ENCODE data around the gene AP1M1. TPM values are rescaled to one million over a fixed set of nuclear protein-coding genes. Genes with fewer than 3 reads are reported as not detected.

The AP1M1 gene
- total RNA-seq, 4 donors from 2014 or later = 39.3 to 64.6 (median 46.8) TPM

DNA sequence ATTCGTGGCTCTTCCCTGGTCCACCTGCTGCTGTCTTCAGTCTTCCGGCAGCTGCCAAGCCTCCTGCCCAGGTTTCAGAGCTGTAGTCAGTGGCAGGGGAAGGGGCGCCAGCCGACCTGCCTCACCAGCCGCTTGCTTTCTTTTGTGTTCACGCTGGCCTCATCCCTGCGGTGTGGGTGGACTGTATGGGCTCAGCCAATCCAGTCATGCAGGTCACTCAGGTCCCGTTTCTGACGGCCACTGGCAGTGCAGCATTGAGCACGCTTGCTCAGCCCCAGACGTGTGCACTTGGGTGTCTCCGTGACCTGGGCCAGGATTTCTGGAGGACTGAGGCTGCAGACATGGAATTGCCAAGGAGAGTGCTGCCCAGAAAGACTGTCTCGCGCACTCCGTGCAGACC, 26.0 kb downstream of the AP1M1 start:
- intact Hi-C loops (cut with DNase I) = no loop called here
- H3K36me3 ChIP-seq = peaks cover 27 to 100% (median 30%) of the 10 kb centered on the region in 3 donors
- peaks cover 6 to 37% (median 28%) of the 10 kb centered on the region in 3 donors for H3K9me3 ChIP-seq
- H3K4me3 ChIP-seq = no peak overlapping the region
- H3K27me3 ChIP-seq = no peaks in the 10 kb centered on the region
- no peak for TF ChIP-seq POLR2A (IDR thresholded peaks at IDR 0.05)
- TF ChIP-seq, protein P1, sequence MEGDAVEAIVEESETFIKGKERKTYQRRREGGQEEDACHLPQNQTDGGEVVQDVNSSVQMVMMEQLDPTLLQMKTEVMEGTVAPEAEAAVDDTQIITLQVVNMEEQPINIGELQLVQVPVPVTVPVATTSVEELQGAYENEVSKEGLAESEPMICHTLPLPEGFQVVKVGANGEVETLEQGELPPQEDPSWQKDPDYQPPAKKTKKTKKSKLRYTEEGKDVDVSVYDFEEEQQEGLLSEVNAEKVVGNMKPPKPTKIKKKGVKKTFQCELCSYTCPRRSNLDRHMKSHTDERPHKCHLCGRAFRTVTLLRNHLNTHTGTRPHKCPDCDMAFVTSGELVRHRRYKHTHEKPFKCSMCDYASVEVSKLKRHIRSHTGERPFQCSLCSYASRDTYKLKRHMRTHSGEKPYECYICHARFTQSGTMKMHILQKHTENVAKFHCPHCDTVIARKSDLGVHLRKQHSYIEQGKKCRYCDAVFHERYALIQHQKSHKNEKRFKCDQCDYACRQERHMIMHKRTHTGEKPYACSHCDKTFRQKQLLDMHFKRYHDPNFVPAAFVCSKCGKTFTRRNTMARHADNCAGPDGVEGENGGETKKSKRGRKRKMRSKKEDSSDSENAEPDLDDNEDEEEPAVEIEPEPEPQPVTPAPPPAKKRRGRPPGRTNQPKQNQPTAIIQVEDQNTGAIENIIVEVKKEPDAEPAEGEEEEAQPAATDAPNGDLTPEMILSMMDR (IDR thresholded peaks at IDR 0.05) = no peak
- WGBS, 2 donors = 86 to 89% methylated on average over 8 to 12 of the region's 15 CpGs
- H3K27ac ChIP-seq = no peak overlapping the region
- no peak for DNase-seq
- no peaks in the 10 kb centered on the region for H3K4me1 ChIP-seq

DNA sequence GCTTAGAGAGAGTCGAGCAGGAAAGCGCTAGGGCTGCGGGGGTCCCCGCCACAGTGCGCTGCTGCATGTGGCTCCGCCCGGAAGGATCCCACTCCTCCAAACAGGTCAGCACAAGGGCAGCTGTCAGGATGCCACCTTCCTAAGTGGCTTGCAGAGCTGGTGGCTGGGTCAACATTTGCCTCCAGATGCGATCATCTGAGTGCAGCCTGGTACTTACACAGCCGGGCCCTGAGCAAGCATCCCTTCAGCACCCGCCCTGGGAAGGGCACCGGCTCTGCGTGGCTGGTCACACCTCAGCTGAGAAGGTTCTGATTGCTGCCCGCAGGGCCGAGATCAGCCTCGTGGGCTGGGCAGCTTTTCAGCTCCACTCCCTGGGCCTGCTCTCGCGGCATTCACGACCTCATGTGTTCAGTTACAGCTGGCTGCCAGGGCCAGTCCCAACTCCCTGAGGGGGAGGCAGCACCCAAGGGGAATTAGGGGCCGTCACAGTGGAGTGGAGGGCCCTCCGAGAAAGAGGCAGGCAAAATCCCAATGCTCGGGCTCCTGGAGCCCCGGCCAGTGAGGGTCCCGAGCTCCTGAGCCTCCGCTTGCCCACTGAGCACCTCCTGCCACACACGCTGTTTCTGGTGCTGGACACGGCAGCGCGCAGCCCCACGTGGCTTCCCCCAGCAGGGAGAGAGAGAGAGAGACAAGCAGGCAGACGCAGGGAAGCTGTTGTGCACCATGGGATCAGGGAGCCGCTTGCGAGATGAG, 26.8 kb downstream of the AP1M1 start:
- H3K4me3 ChIP-seq = no peak overlapping the region
- H3K27me3 ChIP-seq = no peaks in the 10 kb centered on the region
- no peaks in the 10 kb centered on the region for H3K4me1 ChIP-seq
- H3K9me3 ChIP-seq = peaks cover 6 to 32% (median 28%) of the 10 kb centered on the region in 3 donors
- intact Hi-C loops (cut with DNase I) = no loop called here
- no peak for DNase-seq
- no peak overlapping the region for H3K27ac ChIP-seq
- H3K36me3 ChIP-seq = peaks cover 34 to 100% (median 36%) of the 10 kb centered on the region in 3 donors
- 93 to 95% methylated on average over 6 of the region's 32 CpGs for WGBS, 2 donors
- TF ChIP-seq POLR2A (IDR thresholded peaks at IDR 0.05) = no peak
- TF ChIP-seq, protein P1 (IDR thresholded peaks at IDR 0.05) = no peak

DNA sequence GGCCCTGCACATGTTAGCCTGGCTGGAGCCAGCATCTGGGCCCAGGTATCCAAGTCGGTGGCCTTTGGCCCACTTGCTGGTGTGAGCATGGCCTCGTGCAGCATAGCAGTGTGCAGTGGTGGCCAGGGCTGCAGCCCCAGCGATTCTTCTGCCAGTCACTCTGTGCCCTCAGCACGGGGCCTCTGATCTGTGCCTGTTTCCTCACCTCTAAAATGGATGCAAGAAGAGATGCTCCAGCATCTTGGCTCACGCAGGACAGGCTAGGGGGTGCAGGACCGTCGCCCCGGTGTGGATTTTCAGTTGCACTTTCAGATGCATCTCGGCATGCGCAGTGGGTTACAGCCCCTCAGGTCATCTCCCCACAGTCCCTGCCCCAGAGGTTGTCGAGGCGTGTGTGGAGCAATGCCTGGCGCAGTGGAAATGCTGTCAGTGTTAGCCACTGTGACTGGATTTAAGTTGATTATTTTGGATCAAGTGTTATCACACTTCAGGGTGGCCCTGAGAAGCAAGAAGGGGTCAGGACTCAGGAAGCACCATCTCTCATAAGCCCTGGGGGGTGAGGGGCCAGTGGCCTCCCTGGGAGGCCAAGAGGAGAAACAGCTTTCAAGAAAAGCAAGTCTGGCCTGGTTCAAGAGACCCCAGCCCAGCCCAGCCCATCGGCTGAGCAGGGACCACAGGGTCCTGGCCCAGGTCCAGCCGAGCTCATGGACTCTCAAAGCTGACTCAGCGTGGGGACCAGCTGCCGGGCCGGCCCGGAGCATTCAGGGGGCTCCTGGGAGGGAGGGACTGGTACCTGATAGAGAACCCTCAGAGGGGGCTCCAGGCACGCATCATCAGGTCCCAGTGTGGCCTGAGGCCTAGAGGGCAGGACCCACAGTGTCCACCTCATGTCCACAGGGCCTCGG, 27.8 kb downstream of the AP1M1 start:
- TF ChIP-seq, protein P1 (IDR thresholded peaks at IDR 0.05) = no peak
- peaks cover under 1 to 21% (median 17%) of the 10 kb centered on the region in 3 donors for H3K9me3 ChIP-seq
- 94 to 100% methylated on average over 2 to 15 of the region's 21 CpGs for WGBS, 2 donors
- H3K27me3 ChIP-seq = no peaks in the 10 kb centered on the region
- no peak overlapping the region for H3K27ac ChIP-seq
- peaks cover 34 to 100% (median 41%) of the 10 kb centered on the region in 3 donors for H3K36me3 ChIP-seq
- H3K4me3 ChIP-seq = no peak overlapping the region
- H3K4me1 ChIP-seq = no peaks in the 10 kb centered on the region
- no peak for DNase-seq
- intact Hi-C loops (cut with DNase I) = no loop called here

DNA sequence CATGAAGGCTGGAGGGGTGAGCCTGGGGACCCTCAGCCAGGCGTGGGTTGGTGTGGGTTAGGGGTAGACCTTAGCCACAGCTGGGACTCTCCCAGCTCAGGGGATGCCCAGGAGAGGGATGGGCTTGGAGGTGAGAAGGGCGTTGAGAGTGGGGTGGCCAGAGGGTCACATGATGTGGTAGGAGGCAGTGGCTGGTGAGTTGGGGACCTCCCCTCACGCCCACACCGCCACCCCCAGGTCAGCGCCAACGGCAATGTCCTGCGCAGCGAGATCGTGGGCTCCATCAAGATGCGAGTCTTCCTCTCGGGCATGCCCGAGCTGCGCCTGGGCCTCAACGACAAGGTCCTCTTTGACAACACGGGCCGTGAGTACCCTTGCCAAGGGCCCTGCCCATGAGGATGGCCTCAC, 28.5 kb downstream of the AP1M1 start:
- Histone ChIP-seq H3K27ac (no peak overlapping the region), H3K4me3 (no peak overlapping the region), H3K27me3 (no peaks in the 10 kb centered on the region), H3K9me3 (peaks cover 0 to 15% (median 10%) of the 10 kb centered on the region in 3 donors), H3K36me3 (peaks cover 34 to 100% (median 41%) of the 10 kb centered on the region in 3 donors), H3K4me1 (no peaks in the 10 kb centered on the region)
- no peak for TF ChIP-seq POLR2A (IDR thresholded peaks at IDR 0.05)
- TF ChIP-seq, protein P1 (IDR thresholded peaks at IDR 0.05) = no peak
- no peak for DNase-seq
- WGBS, 2 donors = 91 to 96% methylated on average over 8 to 9 of the region's 16 CpGs
- intact Hi-C loops (cut with DNase I) = no loop called here
